Adrenal gland (tissue), 12 donors: Measurements from ENCODE around the gene AASDH. TPM values are rescaled to one million over a fixed set of nuclear protein-coding genes. Genes with fewer than 3 reads are reported as not detected.

Source experiments
- DNase-seq, 7 donors: peaks; one replicate each; pipeline ENCODE4 v3.0.0-alpha.2; 2019 to 2020
- H3K27ac ChIP-seq, 5 donors: fragments of 200-600 bp; sonication (generic) in 4 of 5; 1 replicate in 3 of 5; 2 replicates in 2 of 5; pipeline versions ENCODE4 v1.5.1 to v1.8.0; 2016 to 2020; ENCODE audit warnings: mild to moderate bottlenecking in 1 of 5
- H3K27me3 ChIP-seq: fragments of 200-600 bp; 2 replicates; pipeline ENCODE4 v1.8.0; 2021
- H3K36me3 ChIP-seq, 2 donors: fragments of 200-600 bp; replicated peaks in 1 of 2; 1 replicate in 1 of 2; 2 replicates in 1 of 2; pipeline versions ENCODE4 v1.5.1 to v1.8.0; 2018 to 2022
- H3K4me1 ChIP-seq, 2 donors: fragments of 200-600 bp; replicated peaks in 1 of 2; 1 replicate in 1 of 2; 2 replicates in 1 of 2; pipeline versions ENCODE4 v1.5.1 to v1.8.0; 2018 to 2021
- H3K4me3 ChIP-seq, 4 donors: fragments of 200-600 bp; sonication (generic) in 3 of 4; one replicate each; pipeline ENCODE4 v1.5.1; 2016 to 2018
- H3K9me3 ChIP-seq, 3 donors: fragments of 200-600 bp; sonication (generic) in 1 of 3; replicated peaks in 1 of 3; 1 replicate in 2 of 3; 2 replicates in 1 of 3; pipeline versions ENCODE4 v1.5.1 to v1.8.0; 2016 to 2021
- POLR2A ChIP-seq, 2 donors: fragments of 450-650 bp; IDR thresholded peaks; one replicate each; pipeline ENCODE4 v1.6.1; 2017; ENCODE audit warnings: antibody characterized with exemption in 2 of 2, mild to moderate bottlenecking in 2 of 2, moderate library complexity in 1 of 2
- WGBS, 4 donors: extraction: QIAGEN DNeasy Blood & Tissue Kit in 2 of 4; methylation state at CpG; one replicate each; pipeline versions ENCODE4 v1.1.5 to v1.1.7; 2013 to 2017; 5-methylcytosine and 5-hydroxymethylcytosine counted together
- intact Hi-C, 2 donors: fragments of 100-400 bp; cut with DNase I; formaldehyde crosslinking; loops; one replicate each; pipeline versions ENCODE4 v1.14.1 to v1.15.0; 2022 to 2023
- polyA plus RNA-seq, 3 donors: library from polyadenylated mRNA; stranded (reverse); fragments of 200-250 nt in 2 of 3; fragments of 350-450 nt in 1 of 3; fragmentation: Illumina TruSeq in 1 of 3; extraction: RNeasy Lipid Tissue Mini Kit (QIAGEN cat#74804) in 1 of 3; gene quantifications; one replicate each; pipeline ENCODE4 v1.2.3, GENCODE V29; 2013 to 2014
- small RNA-seq, 2 donors: library from RNA; depleted of rRNA; stranded (forward); fragments of <200 nt; gene quantifications; one replicate each; pipeline ENCODE3, GENCODE V24; 2016
- total RNA-seq, 9 donors: library from RNA; depleted of rRNA in 4 of 9; stranded (reverse); fragments of >200 nt in 4 of 9; fragments of 120-200 nt in 1 of 9; fragmentation: NEBNext Ultra II Directional in 1 of 9; extraction: Animal tissue kit (Norgen Biotek cat#: 25700) in 1 of 9; gene quantifications; one replicate each; pipeline versions ENCODE4 v1.1.0 to v1.2.4, GENCODE V29; 2013 to 2023
- TF ChIP-seq, protein P1 (sequence below), 6 experiments: fragments of 450-650 bp in 4 of 6; fragments of 200-600 bp in 2 of 6; sonication (generic) in 1 of 6; IDR thresholded peaks; 1 replicate in 5 of 6; 2 replicates in 1 of 6; pipeline versions ENCODE4 v1.5.1 to v1.8.0; 2016 to 2021; ENCODE audit warnings: antibody characterized with exemption in 6 of 6, mild to moderate bottlenecking in 2 of 6, moderate library complexity in 1 of 6
- donor health status: healthy with polysubstance abuse.
- donor health status: Bipolar disorder and iron deficiency.
- donor health status: DM: yes; HTN: yes; CAD: no.
- donor health status: DM: no; HTN: no; CAD: no.
- donor health status: DM: no; HTN: no; CAD: no.
- donor health status: DM: yes; HTN: yes; CAD: no.

AASDH gene
- total and polyA plus RNA-seq, 12 donors = 2.5 to 22.2 (median 13.6) TPM

DNA sequence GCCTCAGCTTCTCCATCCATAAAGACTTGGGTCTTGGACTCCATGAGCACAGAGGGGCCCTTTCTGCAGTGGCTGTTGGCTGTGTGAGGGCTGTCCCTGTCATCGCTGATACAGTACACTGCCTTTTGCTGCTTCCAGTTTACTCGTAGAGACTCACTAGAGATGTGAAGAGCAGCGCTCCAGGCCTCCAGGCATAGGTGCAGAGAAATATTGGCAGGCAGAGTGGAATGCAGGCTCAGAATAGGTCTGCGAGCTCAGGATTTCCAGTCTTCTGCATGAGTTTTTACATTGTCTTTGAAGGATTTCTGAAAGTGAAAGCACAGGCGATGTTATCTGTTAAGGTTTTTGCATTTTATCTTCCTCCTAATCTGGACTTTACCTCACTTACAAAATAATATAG is 97.4 kb downstream of the AASDH start:
- no peak for DNase-seq
- intact Hi-C loops = no loop called here
- WGBS, 4 donors = 43 to 49% (median 48%) methylated on average over 5 of the region's 5 CpGs
- H3K27me3 ChIP-seq = no peaks in the 10 kb centered on the region
- no peaks in the 10 kb centered on the region for H3K4me1 ChIP-seq
- no peaks in the 10 kb centered on the region for H3K9me3 ChIP-seq
- TF ChIP-seq POLR2A (IDR thresholded peaks at IDR 0.05) = no peak
- TF ChIP-seq, protein P1, sequence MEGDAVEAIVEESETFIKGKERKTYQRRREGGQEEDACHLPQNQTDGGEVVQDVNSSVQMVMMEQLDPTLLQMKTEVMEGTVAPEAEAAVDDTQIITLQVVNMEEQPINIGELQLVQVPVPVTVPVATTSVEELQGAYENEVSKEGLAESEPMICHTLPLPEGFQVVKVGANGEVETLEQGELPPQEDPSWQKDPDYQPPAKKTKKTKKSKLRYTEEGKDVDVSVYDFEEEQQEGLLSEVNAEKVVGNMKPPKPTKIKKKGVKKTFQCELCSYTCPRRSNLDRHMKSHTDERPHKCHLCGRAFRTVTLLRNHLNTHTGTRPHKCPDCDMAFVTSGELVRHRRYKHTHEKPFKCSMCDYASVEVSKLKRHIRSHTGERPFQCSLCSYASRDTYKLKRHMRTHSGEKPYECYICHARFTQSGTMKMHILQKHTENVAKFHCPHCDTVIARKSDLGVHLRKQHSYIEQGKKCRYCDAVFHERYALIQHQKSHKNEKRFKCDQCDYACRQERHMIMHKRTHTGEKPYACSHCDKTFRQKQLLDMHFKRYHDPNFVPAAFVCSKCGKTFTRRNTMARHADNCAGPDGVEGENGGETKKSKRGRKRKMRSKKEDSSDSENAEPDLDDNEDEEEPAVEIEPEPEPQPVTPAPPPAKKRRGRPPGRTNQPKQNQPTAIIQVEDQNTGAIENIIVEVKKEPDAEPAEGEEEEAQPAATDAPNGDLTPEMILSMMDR (IDR thresholded peaks at IDR 0.05) = no peak
- no peak overlapping the region for H3K27ac ChIP-seq
- no peak overlapping the region for H3K4me3 ChIP-seq
- H3K36me3 ChIP-seq = no peaks in the 10 kb centered on the region

DNA sequence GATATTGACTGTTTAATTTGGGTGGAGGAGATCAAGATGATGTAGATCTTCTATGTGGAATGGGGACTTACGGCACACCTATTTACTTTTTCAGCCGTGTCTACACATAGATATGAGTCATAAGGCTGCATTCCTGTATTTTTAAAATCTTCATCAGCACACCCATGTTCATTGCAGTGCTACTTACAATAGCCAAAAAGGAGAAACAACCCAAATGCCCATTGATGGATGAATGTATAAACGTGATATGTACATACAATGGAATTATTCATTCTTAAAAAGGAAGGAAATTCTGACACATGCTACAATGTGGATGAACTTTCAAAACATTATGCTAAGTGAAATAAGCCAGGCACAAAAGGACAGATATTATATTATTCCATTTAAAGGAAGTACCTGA is 98.6 kb downstream of the AASDH start:
- DNase-seq = no peak
- Histone ChIP-seq H3K4me1 (no peaks in the 10 kb centered on the region), H3K27ac (no peak overlapping the region), H3K36me3 (no peaks in the 10 kb centered on the region), H3K4me3 (no peak overlapping the region), H3K27me3 (no peaks in the 10 kb centered on the region), H3K9me3 (no peaks in the 10 kb centered on the region)
- intact Hi-C loops = no loop called here
- 77 to 86% (median 82%) methylated on average over 3 of the region's 3 CpGs for WGBS, 4 donors
- TF ChIP-seq, protein P1 (IDR thresholded peaks at IDR 0.05) = no peak
- TF ChIP-seq POLR2A (IDR thresholded peaks at IDR 0.05) = no peak

Small RNA genes within 50 kb of the gene (small RNA-seq; reads per million reads assigned to genes)
- 0 reads per million in 2 donors for gene RNU6-197P

Other genes starting within 250 kb of the AASDH start
- 10 to 100 TPM in 5 of 9 donors, 1 to 10 TPM in 4; 6.0 to 19.9 (median 14.3) TPM for gene PPAT, start 48.1 kb upstream of the AASDH start, total RNA-seq
- gene PPAT, start 48.1 kb upstream of the AASDH start, polyA plus RNA-seq = 10 to 100 TPM in 1 of 3 donors, 1 to 10 TPM in 2; 1.8 to 15.7 (median 2.0) TPM
- 10 to 100 TPM; 19.4 to 84.2 (median 56.2) TPM for gene PAICS, start 48.8 kb upstream of the AASDH start, total RNA-seq
- 100 to 1,000 TPM in 1 of 3 donors, 10 to 100 TPM in 2; 29.2 to 129 (median 39.2) TPM for gene PAICS, start 48.8 kb upstream of the AASDH start, polyA plus RNA-seq
- gene SRP72, start 80.1 kb upstream of the AASDH start, total RNA-seq = 100 to 1,000 TPM in 1 of 9 donors, 10 to 100 TPM in 8; 28.0 to 160 (median 78.2) TPM
- gene SRP72, start 80.1 kb upstream of the AASDH start, polyA plus RNA-seq = 100 to 1,000 TPM in 1 of 3 donors, 10 to 100 TPM in 2; 32.4 to 207 (median 32.7) TPM
- 1 to 10 TPM in 1 of 9 donors, under 1 TPM in 5, not detected in 3; 0.28 to 1.1 (median 0.40) TPM for gene ARL9, start 118.3 kb upstream of the AASDH start, total RNA-seq
- 1 to 10 TPM in 1 of 3 donors, under 1 TPM in 2; 0.66 to 1.2 (median 0.88) TPM for gene ARL9, start 118.3 kb upstream of the AASDH start, polyA plus RNA-seq